Measurements from ENCODE around the gene TRIP4. TPM values are rescaled to one million over a fixed set of nuclear protein-coding genes. Genes with fewer than 3 reads are reported as not detected.
A peak's percentile ranks its signal among the peaks of the same experiment; 100 is the strongest.

Gene TRIP4
- total and polyA plus RNA-seq, 9 of the 15 experiments (the other 6 are each of a cell fraction or from before 2014, with no cell fraction given) = 7.6 to 23.3 (median 16.7) TPM

GRCh38 chr15:64454282-64454681 is 66.6 kb downstream of the TRIP4 start:
- CTCF ChIA-PET (ENCODE audit: low intra/inter-chr PET ratio) = no interaction called here
- intact Hi-C loops (cut with micrococcal nuclease) (no loop called here), in situ Hi-C loops (cut with MboI) (no loop called here)
- FAIRE-seq = peak; percentile 42
- no peaks in the 10 kb centered on the region; the same call in 2 of the 3 replicates for H3K36me3 ChIP-seq (ENCODE audit: control insufficient read depth, insufficient read depth, low read length)
- H3K4me2 ChIP-seq (ENCODE audit: insufficient read depth, low read length) = no peak overlapping the region
- H2AFZ ChIP-seq (ENCODE audit: low read depth, low read length) = no peak overlapping the region
- H3K4me3 ChIP-seq = no peak overlapping the region
- no peaks in the 10 kb centered on the region for H3K79me2 ChIP-seq (ENCODE audit: control insufficient read depth, insufficient read depth, low read length)
- H3K27ac ChIP-seq (ENCODE audit: extremely low read depth, low read depth, low read length) = no peak overlapping the region
- no peaks in the 10 kb centered on the region for H4K20me1 ChIP-seq (replicated peaks; ENCODE audit: control insufficient read depth, insufficient read depth, low read length)
- no peak for DNase-seq (ENCODE audit: extremely low read depth in 1 of 4, low spot score in 3 of 4)
- H3K9ac ChIP-seq (ENCODE audit: insufficient read depth in 1 of 2, low read depth in 2 of 2, low read length in 2 of 2) = no peak overlapping the region
- peaks cover 0 to 25% of the 10 kb centered on the region in 2 experiments; a peak in 3 of 5 replicates for H3K4me1 ChIP-seq (replicated peaks in 1 of 2; ENCODE audit: control insufficient read depth in 2 of 2, insufficient read depth in 2 of 2, low read length in 2 of 2)
- POLR2A ChIA-PET = no interaction called here
- TF ChIP-seq NR2C1 (IDR thresholded peaks at IDR 0.05) (peak; percentile 76), NR2C1 (tag; IDR thresholded peaks at IDR 0.05) (peak; percentile 70; the same call in 1 of the 2 replicates), NR2C2 (CRISPR knock-in tag; IDR thresholded peaks at IDR 0.05) (no peak), NR2C2 (tag; IDR thresholded peaks at IDR 0.05) (peak; percentile 43; the same call in 1 of the 2 replicates), MBD2 (IDR thresholded peaks at IDR 0.05; ENCODE audit: borderline replicate concordance, low read depth) (no peak)
- no TSS peak for BruUV-seq (replicated peaks)
- H3K9me3 ChIP-seq (replicated peaks; ENCODE audit: control insufficient read depth, insufficient read depth, low read depth, low read length) = no peaks in the 10 kb centered on the region
- H3K27me3 ChIP-seq (ENCODE audit: control insufficient read depth in 2 of 2, insufficient read depth in 2 of 2, low read length in 2 of 2) = no peaks in the 10 kb centered on the region
- no peaks in the 10 kb centered on the region for H3K9me1 ChIP-seq (ENCODE audit: control insufficient read depth, insufficient read depth, low read length)
- no peak for ATAC-seq

- no peak overlapping the region for H3K4me3 ChIP-seq
- no peaks in the 10 kb centered on the region; the same call in 2 of the 3 replicates for H3K36me3 ChIP-seq (ENCODE audit: control insufficient read depth, insufficient read depth, low read length)
- POLR2A ChIA-PET = interaction anchor here (0.6 kb wide), 1 partner anchor 28 kb away, joined by 5 read pairs; no protein-coding TSS in a partner anchor
- no peaks in the 10 kb centered on the region for H3K27me3 ChIP-seq (ENCODE audit: control insufficient read depth in 2 of 2, insufficient read depth in 2 of 2, low read length in 2 of 2)
- no peak overlapping the region for H3K4me2 ChIP-seq (ENCODE audit: insufficient read depth, low read length)
- peaks cover 0 to 34% of the 10 kb centered on the region in 2 experiments; a peak in 3 of 5 replicates for H3K4me1 ChIP-seq (replicated peaks in 1 of 2; ENCODE audit: control insufficient read depth in 2 of 2, insufficient read depth in 2 of 2, low read length in 2 of 2)
- H2AFZ ChIP-seq (ENCODE audit: low read depth, low read length) = no peak overlapping the region
- DNase-seq (ENCODE audit: extremely low read depth in 1 of 4, low spot score in 3 of 4) (no peak), ATAC-seq (no peak), FAIRE-seq (no peak)
- 69% methylated on average over 3 of the region's 3 CpGs for WGBS (ENCODE audit: insufficient coverage, low coverage, missing lambda C conversion rate)
- intact Hi-C loops (cut with micrococcal nuclease) = no loop called here
- CTCF ChIA-PET (ENCODE audit: low intra/inter-chr PET ratio) = no interaction called here
- no peaks in the 10 kb centered on the region for H3K9me3 ChIP-seq (replicated peaks; ENCODE audit: control insufficient read depth, insufficient read depth, low read depth, low read length)
- in situ Hi-C loops (cut with MboI) = no loop called here
- H3K9ac ChIP-seq (ENCODE audit: insufficient read depth in 1 of 2, low read depth in 2 of 2, low read length in 2 of 2) = no peak overlapping the region
- no peaks in the 10 kb centered on the region for H4K20me1 ChIP-seq (replicated peaks; ENCODE audit: control insufficient read depth, insufficient read depth, low read length)
- peaks cover 5% of the 10 kb centered on the region; the same call in 1 of the 3 replicates for H3K79me2 ChIP-seq (ENCODE audit: control insufficient read depth, insufficient read depth, low read length)
- no TSS peak for BruUV-seq (replicated peaks)
- H3K9me1 ChIP-seq (ENCODE audit: control insufficient read depth, insufficient read depth, low read length) = no peaks in the 10 kb centered on the region
- no peak overlapping the region for H3K27ac ChIP-seq (ENCODE audit: extremely low read depth, low read depth, low read length)
- TF ChIP-seq TEAD2 (tag; IDR thresholded peaks at IDR 0.05) (no peak), ATF6 (CRISPR knock-in tag; IDR thresholded peaks at IDR 0.05) (no peak), HOXB6 (CRISPR knock-in tag; IDR thresholded peaks at IDR 0.05; ENCODE audit: borderline replicate concordance) (no peak), SP1 (CRISPR knock-in tag; IDR thresholded peaks at IDR 0.05) (no peak), KLF6 (CRISPR knock-in tag; IDR thresholded peaks at IDR 0.05; ENCODE audit: borderline replicate concordance) (no peak), CREB3L1 (IDR thresholded peaks at IDR 0.05; ENCODE audit: borderline replicate concordance, low read depth) (no peak), ZNF124 (CRISPR knock-in tag; IDR thresholded peaks at IDR 0.05) (no peak), FOS (IDR thresholded peaks at IDR 0.05; ENCODE audit: extremely low read depth, insufficient read length) (no peak), ATF4 (CRISPR knock-in tag; IDR thresholded peaks at IDR 0.05) (no peak)
Observed at GRCh38 chr15:64455961-64456371, 68.3 kb downstream of the TRIP4 start.

All from K562 (cell line).